Stimulated activated CD8-positive, alpha-beta memory T cell treated with anti-CD3 and anti-CD28 coated beads, Interleukin-15, amount 100 ng/mL, for 24 hours (primary cell): ENCODE data around the gene PLA2G4A.
"Not testable (repeated sequence)": the region's sequence is repeated elsewhere in the genome, so short reads cannot be mapped to it uniquely, and the experiment has no call there.

Source experiments
- DNase-seq: peaks from one replicate; pipeline ENCODE4 v3.0.0-alpha.2; 2020; ENCODE audit warnings: low read depth

PLA2G4A gene

GRCh38 chr1:186875896-186876835 is 47.4 kb downstream of the PLA2G4A start:
- DNase-seq: no peak

GRCh38 chr1:186878356-186878755 is 49.6 kb downstream of the PLA2G4A start:
- DNase-seq: no peak

- DNase-seq: no peak
Measured at GRCh38 chr1:186880982-186881381, 52.2 kb downstream of the PLA2G4A start.

GRCh38 chr1:186882372-186883134 is 53.8 kb downstream of the PLA2G4A start:
- no peak for DNase-seq

GRCh38 chr1:186884251-186884650 is 55.5 kb downstream of the PLA2G4A start:
- no peak for DNase-seq

GRCh38 chr1:186887203-186887602 is 58.5 kb downstream of the PLA2G4A start:
- DNase-seq: no peak

GRCh38 chr1:186888367-186888766 is 59.6 kb downstream of the PLA2G4A start:
- DNase-seq: no peak

- no peak for DNase-seq
Measured at GRCh38 chr1:186892936-186893335, 64.2 kb downstream of the PLA2G4A start.

- no peak for DNase-seq
Measured at GRCh38 chr1:186894415-186894814, 65.7 kb downstream of the PLA2G4A start.

GRCh38 chr1:186896211-186896610 is 67.5 kb downstream of the PLA2G4A start:
- DNase-seq: no peak

- DNase-seq: no peak
Measured at GRCh38 chr1:186897008-186897407, 68.3 kb downstream of the PLA2G4A start.

- DNase-seq: no peak
Measured at GRCh38 chr1:186899577-186899976, 70.8 kb downstream of the PLA2G4A start.

- DNase-seq: no peak
Measured at GRCh38 chr1:186899977-186900376, 71.2 kb downstream of the PLA2G4A start.

GRCh38 chr1:186900539-186901237 is 71.9 kb downstream of the PLA2G4A start:
- no peak for DNase-seq

GRCh38 chr1:186901631-186902030 is 72.9 kb downstream of the PLA2G4A start:
- no peak for DNase-seq

- no peak for DNase-seq
Measured at GRCh38 chr1:186903374-186904136, 74.8 kb downstream of the PLA2G4A start.

- DNase-seq: no peak
Measured at GRCh38 chr1:186904361-186904760, 75.6 kb downstream of the PLA2G4A start.

- DNase-seq: no peak
Measured at GRCh38 chr1:186905561-186905960, 76.8 kb downstream of the PLA2G4A start.

- DNase-seq: no peak
Measured at GRCh38 chr1:186915555-186915954, 86.8 kb downstream of the PLA2G4A start.

- not testable (repeated sequence) for DNase-seq
Measured at GRCh38 chr1:186917106-186917786, 88.5 kb downstream of the PLA2G4A start.

GRCh38 chr1:186921386-186921785 is 92.6 kb downstream of the PLA2G4A start:
- not testable (repeated sequence) for DNase-seq
